ENCODE measurements around the gene SH2D4B. TPM values are rescaled to one million over a fixed set of nuclear protein-coding genes. Genes with fewer than 3 reads are reported as not detected.

Gene SH2D4B
- total RNA-seq, 4 donors from 2014 or later = 0.26 to 0.42 TPM; not detected in 2

DNA sequence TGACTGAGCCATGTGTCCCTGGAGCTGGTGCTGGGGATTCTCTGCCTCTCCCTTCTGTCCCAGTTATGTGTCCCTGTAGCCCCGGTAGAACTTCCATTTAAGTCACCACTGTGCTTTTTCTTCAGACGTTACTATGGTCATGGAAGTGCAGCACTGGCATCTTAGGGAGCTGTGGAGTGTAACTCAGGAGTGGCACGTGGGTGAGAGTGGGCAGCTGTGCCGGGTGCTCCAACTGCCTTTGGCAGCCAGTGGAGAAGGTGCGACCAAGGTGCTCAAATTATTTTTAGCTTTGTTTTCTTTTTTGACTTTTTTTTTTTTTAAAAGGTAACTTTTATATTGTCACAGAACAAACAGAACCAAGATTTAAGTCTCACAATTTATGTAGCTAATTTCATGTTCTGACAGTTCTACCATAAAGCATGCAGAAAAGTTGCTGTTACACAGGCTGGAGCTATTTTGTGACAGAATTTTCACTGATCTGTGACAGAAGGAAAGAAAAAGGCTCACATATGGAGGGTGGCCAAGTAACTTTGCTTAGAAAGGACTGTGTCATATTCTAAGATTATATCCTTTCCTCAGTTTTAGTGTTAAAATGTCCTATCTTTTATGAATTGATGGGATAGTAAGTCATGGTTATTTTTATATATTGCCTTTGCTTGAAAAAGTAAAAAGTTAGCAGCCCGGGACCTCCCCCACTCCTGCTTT, 73.9 kb downstream of the SH2D4B start:
- Histone ChIP-seq H3K27me3 (peaks cover 0 to 12% (median 0%) of the 10 kb centered on the region in 4 donors), H3K9me3 (no peaks in the 10 kb centered on the region), H3K27ac (replicated peaks in 1 of 4) (no peak overlapping the region), H3K4me1 (peaks cover 0 to 6% (median 0%) of the 10 kb centered on the region in 4 donors), H3K36me3 (no peaks in the 10 kb centered on the region), H3K4me3 (no peak overlapping the region)
- TF ChIP-seq, protein P1, sequence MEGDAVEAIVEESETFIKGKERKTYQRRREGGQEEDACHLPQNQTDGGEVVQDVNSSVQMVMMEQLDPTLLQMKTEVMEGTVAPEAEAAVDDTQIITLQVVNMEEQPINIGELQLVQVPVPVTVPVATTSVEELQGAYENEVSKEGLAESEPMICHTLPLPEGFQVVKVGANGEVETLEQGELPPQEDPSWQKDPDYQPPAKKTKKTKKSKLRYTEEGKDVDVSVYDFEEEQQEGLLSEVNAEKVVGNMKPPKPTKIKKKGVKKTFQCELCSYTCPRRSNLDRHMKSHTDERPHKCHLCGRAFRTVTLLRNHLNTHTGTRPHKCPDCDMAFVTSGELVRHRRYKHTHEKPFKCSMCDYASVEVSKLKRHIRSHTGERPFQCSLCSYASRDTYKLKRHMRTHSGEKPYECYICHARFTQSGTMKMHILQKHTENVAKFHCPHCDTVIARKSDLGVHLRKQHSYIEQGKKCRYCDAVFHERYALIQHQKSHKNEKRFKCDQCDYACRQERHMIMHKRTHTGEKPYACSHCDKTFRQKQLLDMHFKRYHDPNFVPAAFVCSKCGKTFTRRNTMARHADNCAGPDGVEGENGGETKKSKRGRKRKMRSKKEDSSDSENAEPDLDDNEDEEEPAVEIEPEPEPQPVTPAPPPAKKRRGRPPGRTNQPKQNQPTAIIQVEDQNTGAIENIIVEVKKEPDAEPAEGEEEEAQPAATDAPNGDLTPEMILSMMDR (IDR thresholded peaks at IDR 0.05) = no peak
- TF ChIP-seq POLR2A (IDR thresholded peaks at IDR 0.05; ENCODE audit: low read depth) = no peak
- no peak for TF ChIP-seq EP300 (IDR thresholded peaks at IDR 0.05)
- no peak for TF ChIP-seq POLR2AphosphoS5 (IDR thresholded peaks at IDR 0.05)
- DNase-seq (ENCODE audit: extremely low spot score) = no peak
- 77% methylated on average over 6 of the region's 6 CpGs for WGBS
- intact Hi-C loops (cut with DNase I) = no loop called here

DNA sequence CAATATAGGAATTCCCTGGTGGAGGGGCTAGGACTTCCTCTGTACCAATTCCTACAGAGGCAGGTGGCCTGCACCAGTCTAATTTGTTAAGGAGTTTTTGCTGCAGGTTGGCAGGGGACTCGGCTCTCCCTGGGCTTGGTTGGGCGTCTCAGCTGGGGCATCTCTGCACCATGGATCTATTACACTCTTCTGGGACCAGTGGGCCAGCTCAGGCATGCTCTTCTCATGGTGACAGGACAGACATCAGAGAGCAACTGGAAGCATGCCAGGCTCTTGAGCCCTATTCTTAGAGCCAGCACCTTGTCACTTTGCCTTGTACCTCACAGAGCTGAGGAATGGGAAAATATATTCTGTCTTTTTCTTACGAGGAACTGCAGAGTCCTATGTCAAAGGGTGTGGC, 74.6 kb downstream of the SH2D4B start:
- intact Hi-C loops (cut with DNase I) = no loop called here
- no peaks in the 10 kb centered on the region for H3K9me3 ChIP-seq
- no peak overlapping the region for H3K4me3 ChIP-seq
- H3K27ac ChIP-seq (replicated peaks in 1 of 4) = no peak overlapping the region
- DNase-seq (ENCODE audit: extremely low spot score) = no peak
- H3K4me1 ChIP-seq = peaks cover 0 to 6% (median 0%) of the 10 kb centered on the region in 4 donors
- TF ChIP-seq EP300 (IDR thresholded peaks at IDR 0.05) (no peak), POLR2A (IDR thresholded peaks at IDR 0.05; ENCODE audit: low read depth) (no peak)
- TF ChIP-seq, protein P1 (IDR thresholded peaks at IDR 0.05) = no peak
- H3K36me3 ChIP-seq = no peaks in the 10 kb centered on the region
- H3K27me3 ChIP-seq = peaks cover 0 to 12% (median 0%) of the 10 kb centered on the region in 4 donors
- WGBS = 64% methylated on average over 1 of the region's 3 CpGs

DNA sequence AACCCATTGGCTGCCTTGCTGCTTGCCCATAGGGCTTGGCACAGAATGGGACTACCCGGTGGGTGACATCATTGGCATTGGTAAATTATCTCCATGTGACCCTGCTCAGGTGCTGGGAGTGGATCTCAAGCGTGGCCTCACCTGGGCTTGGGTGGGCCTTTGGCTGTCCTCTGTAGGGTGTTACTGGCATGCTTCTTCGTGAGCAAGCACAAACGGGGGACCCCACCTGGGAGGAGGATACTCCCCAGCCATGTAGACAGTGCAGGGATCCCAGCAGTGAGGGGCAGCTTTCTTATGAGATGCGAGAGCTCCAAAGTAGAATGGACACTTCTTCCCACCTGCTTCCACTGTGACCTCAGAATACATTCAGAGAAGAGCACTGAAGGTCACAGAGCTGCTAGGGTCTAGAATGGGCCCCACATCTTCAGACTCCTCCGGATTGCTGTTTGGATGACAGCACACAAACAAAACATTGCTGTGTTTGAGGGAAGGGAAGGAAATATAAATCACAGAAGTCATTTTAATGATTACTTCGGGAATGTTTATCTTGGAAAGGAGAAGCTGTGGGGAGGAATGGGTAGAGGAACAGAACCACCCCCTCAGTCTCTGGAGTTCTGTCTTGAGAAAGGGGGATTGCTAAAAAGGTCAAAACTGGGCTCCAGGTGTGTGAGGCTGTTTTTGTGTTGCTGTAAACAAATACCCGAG, 75.9 kb downstream of the SH2D4B start:
- peaks cover 0 to 6% (median 0%) of the 10 kb centered on the region in 4 donors for H3K4me1 ChIP-seq
- no peaks in the 10 kb centered on the region for H3K9me3 ChIP-seq
- TF ChIP-seq EP300 (IDR thresholded peaks at IDR 0.05) = no peak
- no peak for TF ChIP-seq POLR2AphosphoS5 (IDR thresholded peaks at IDR 0.05)
- TF ChIP-seq, protein P1 (IDR thresholded peaks at IDR 0.05) = no peak
- TF ChIP-seq POLR2A (IDR thresholded peaks at IDR 0.05; ENCODE audit: low read depth) = no peak
- DNase-seq (ENCODE audit: extremely low spot score) = no peak
- H3K36me3 ChIP-seq = no peaks in the 10 kb centered on the region
- peaks cover 0 to 12% (median 0%) of the 10 kb centered on the region in 4 donors for H3K27me3 ChIP-seq
- intact Hi-C loops (cut with DNase I) = no loop called here
- H3K27ac ChIP-seq (replicated peaks in 1 of 4) = no peak overlapping the region
- H3K4me3 ChIP-seq = no peak overlapping the region
- 60% methylated on average over 5 of the region's 8 CpGs for WGBS

DNA sequence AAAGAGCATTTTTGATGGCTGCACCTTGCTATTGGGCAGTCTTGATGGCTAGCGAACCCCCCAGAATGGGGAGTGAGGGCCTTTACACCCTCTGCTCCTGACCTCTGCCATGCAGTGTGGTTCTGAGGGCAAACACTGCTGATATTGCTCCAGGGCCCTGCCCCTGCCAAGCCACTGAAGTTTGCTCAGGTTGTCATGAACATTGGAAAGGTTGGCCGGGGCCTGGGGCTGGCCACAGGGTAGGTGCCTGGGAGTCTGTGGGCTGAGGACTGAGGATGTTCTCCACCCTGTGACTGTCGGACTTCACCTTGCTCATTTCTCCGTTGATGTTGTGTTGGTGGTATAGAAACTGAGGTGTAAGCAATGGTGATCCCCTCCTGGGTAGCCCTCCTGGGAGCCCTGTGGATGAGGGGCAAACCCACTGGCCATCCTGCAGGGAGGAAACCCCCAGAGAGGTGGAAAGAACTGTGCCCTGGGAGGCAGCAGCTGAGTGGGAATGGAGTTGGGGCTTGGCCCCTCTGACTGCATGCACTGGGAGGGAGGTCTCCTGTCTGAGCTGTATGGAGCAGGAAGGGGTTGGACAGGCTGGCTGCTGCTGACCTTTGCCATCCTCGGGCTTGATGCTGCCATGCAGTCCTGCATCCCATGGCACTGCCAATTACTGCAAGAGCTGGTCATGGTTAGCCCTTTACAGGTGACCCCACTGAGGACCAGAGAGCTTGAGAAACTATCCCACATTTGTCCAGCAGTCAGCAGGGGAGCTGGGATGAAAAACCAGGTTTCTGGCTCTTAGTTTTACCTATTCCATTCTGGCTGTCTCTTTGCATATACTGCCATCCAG, 77.1 kb downstream of the SH2D4B start:
- Histone ChIP-seq H3K9me3 (no peaks in the 10 kb centered on the region), H3K4me3 (no peak overlapping the region), H3K4me1 (peaks cover 0 to 6% (median 0%) of the 10 kb centered on the region in 4 donors), H3K27ac (replicated peaks in 1 of 4) (no peak overlapping the region), H3K36me3 (no peaks in the 10 kb centered on the region), H3K27me3 (peaks cover 0 to 8% (median 0%) of the 10 kb centered on the region in 4 donors)
- no peak for DNase-seq (ENCODE audit: extremely low spot score)
- TF ChIP-seq POLR2AphosphoS5 (IDR thresholded peaks at IDR 0.05) (no peak), EP300 (IDR thresholded peaks at IDR 0.05) (no peak), POLR2A (IDR thresholded peaks at IDR 0.05; ENCODE audit: low read depth) (no peak)
- TF ChIP-seq, protein P1 (IDR thresholded peaks at IDR 0.05) = no peak
- intact Hi-C loops (cut with DNase I) = no loop called here
- WGBS = 96% methylated on average over 3 of the region's 5 CpGs
